Sigmoid colon (tissue), 7 donors: ENCODE data around the gene PRLH. TPM values are rescaled to one million over a fixed set of nuclear protein-coding genes. Genes with fewer than 3 reads are reported as not detected.

Experiments
- DNase-seq: peaks from one replicate; pipeline ENCODE4 v3.0.0-alpha.2; 2019
- H3K27ac ChIP-seq, 4 donors: fragments of 200-600 bp; sonication (generic); one replicate each; pipeline ENCODE4 v1.5.1; 2016 to 2019; ENCODE audit warnings: mild to moderate bottlenecking in 1 of 4
- H3K27me3 ChIP-seq, 3 donors: fragments of 200-600 bp; sonication (generic); one replicate each; pipeline ENCODE4 v1.5.1; 2019; ENCODE audit warnings: mild to moderate bottlenecking in 1 of 3
- H3K36me3 ChIP-seq, 4 donors: fragments of 200-600 bp; sonication (generic); one replicate each; pipeline ENCODE4 v1.5.1; 2016 to 2019
- H3K4me1 ChIP-seq, 4 donors: fragments of 200-600 bp; sonication (generic); one replicate each; pipeline ENCODE4 v1.5.1; 2017 to 2019
- H3K4me3 ChIP-seq, 4 donors: fragments of 200-600 bp; sonication (generic); one replicate each; pipeline ENCODE4 v1.5.1; 2017 to 2019; ENCODE audit warnings: mild to moderate bottlenecking in 2 of 4, moderate library complexity in 1 of 4
- H3K9me3 ChIP-seq, 4 donors: fragments of 200-600 bp in 3 of 4; sonication (generic) in 3 of 4; one replicate each; pipeline versions ENCODE4 v1.5.1 to v1.6.1; 2013 to 2019
- CTCF ChIP-seq, 4 experiments: fragments of 450-650 bp in 3 of 4; fragments of 200-600 bp in 1 of 4; IDR thresholded peaks; one replicate each; pipeline ENCODE4 v1.5.1; 2016 to 2019; ENCODE audit warnings: antibody characterized with exemption in 4 of 4, mild to moderate bottlenecking in 3 of 4, moderate library complexity in 2 of 4
- EP300 ChIP-seq, 4 donors: sonication (generic); formaldehyde crosslinking; IDR thresholded peaks; one replicate each; pipeline ENCODE4 v1.6.1; 2017; ENCODE audit warnings: antibody characterized with exemption in 4 of 4
- POLR2A ChIP-seq, 2 donors: fragments of 450-650 bp; IDR thresholded peaks; one replicate each; pipeline ENCODE4 v1.6.1; 2016; ENCODE audit warnings: antibody characterized with exemption in 2 of 2, mild to moderate bottlenecking in 2 of 2, moderate library complexity in 2 of 2
- POLR2AphosphoS5 ChIP-seq, 4 donors: sonication (generic); formaldehyde crosslinking; IDR thresholded peaks; one replicate each; pipeline ENCODE4 v1.6.1; 2017; ENCODE audit warnings: antibody characterized with exemption in 4 of 4
- WGBS, 2 donors: extraction: QIAGEN DNeasy Blood & Tissue Kit; methylation state at CpG; one replicate each; pipeline ENCODE4 v1.1.7; 2013; 5-methylcytosine and 5-hydroxymethylcytosine counted together
- intact Hi-C: fragments of 100-400 bp; cut with DNase I; formaldehyde crosslinking; loops from one replicate; pipeline ENCODE4 v1.15.1; 2023
- polyA plus RNA-seq, 3 donors: library from polyadenylated mRNA; stranded (reverse); fragments of 200-250 nt; gene quantifications; one replicate each; pipeline ENCODE4 v1.2.3, GENCODE V29; 2013
- total RNA-seq, 4 donors: library from RNA; depleted of rRNA; stranded (reverse); fragments of >200 nt; gene quantifications; one replicate each; pipeline ENCODE4 v1.1.0, GENCODE V29; 2016
- donor health status: healthy with polysubstance abuse.
- donor health status: Bipolar disorder and iron deficiency.
- donor health status: healthy.

Gene PRLH
- total and polyA plus RNA-seq, 7 donors, result not detected

GRCh38 chr2:237574894-237575868 lies 8.8 kb downstream of the PRLH start:
- H3K4me3 ChIP-seq, result no peak overlapping the region
- WGBS, 2 donors, result 67 to 76% methylated on average over 25 of the region's 25 CpGs

GRCh38 chr2:237575869-237576862 lies 9.8 kb downstream of the PRLH start:
- H3K36me3 ChIP-seq, result no peaks in the 10 kb centered on the region
- 88 to 91% methylated on average over 27 of the region's 27 CpGs for whole genome bisulfite sequencing, 2 donors
- H3K27ac ChIP-seq, result peak overlapping the region in 1 of 4 donors; percentile 33
- no peaks in the 10 kb centered on the region for H3K9me3 ChIP-seq
- no peak overlapping the region for H3K4me3 ChIP-seq
- intact Hi-C loops, result loop anchor here (10.0 kb wide), 2 partner anchors 421 to 451 kb away; no protein-coding TSS in a partner anchor
- peaks cover 0 to 15% (median 11%) of the 10 kb centered on the region in 4 donors for H3K4me1 ChIP-seq
- no peaks in the 10 kb centered on the region for H3K27me3 ChIP-seq
- TF ChIP-seq POLR2AphosphoS5 (IDR thresholded peaks at IDR 0.05), result no peak
- no peak for TF ChIP-seq POLR2A (IDR thresholded peaks at IDR 0.05)
- TF ChIP-seq EP300 (IDR thresholded peaks at IDR 0.05), result no peak
- TF ChIP-seq CTCF (IDR thresholded peaks at IDR 0.05), result no peak
- DNase-seq, result no peak

More at GRCh38 chr2:237574894-237575868, 8.8 kb downstream of the PRLH start:
- TF ChIP-seq POLR2AphosphoS5 (IDR thresholded peaks at IDR 0.05) (no peak), CTCF (IDR thresholded peaks at IDR 0.05) (no peak), POLR2A (IDR thresholded peaks at IDR 0.05) (no peak), EP300 (IDR thresholded peaks at IDR 0.05) (no peak)
- DNase-seq, result peak; percentile 81
- no peaks in the 10 kb centered on the region for H3K27me3 ChIP-seq
- H3K9me3 ChIP-seq, result no peaks in the 10 kb centered on the region
- no peaks in the 10 kb centered on the region for H3K36me3 ChIP-seq
- H3K4me1 ChIP-seq, result peaks cover 0 to 15% (median 11%) of the 10 kb centered on the region in 4 donors
- intact Hi-C loops, result loop anchor here (5.0 to 10.0 kb wide), 4 partner anchors 143 to 483 kb away; no protein-coding TSS in a partner anchor
- peak overlapping the region in 1 of 4 donors; percentile 33 for H3K27ac ChIP-seq

GRCh38 chr2:237576974-237577373 lies 10.6 kb downstream of the PRLH start:
- TF ChIP-seq CTCF (IDR thresholded peaks at IDR 0.05) (no peak), POLR2A (IDR thresholded peaks at IDR 0.05) (no peak)
- 89 to 95% methylated on average over 9 of the region's 9 CpGs for WGBS, 2 donors
- DNase-seq, result no peak
- no peak overlapping the region for H3K4me3 ChIP-seq
- no peaks in the 10 kb centered on the region for H3K27me3 ChIP-seq
- intact Hi-C loops, result loop anchor here (10.0 kb wide), 2 partner anchors 422 to 452 kb away; no protein-coding TSS in a partner anchor
- H3K36me3 ChIP-seq, result no peaks in the 10 kb centered on the region
- H3K4me1 ChIP-seq, result peaks cover 0 to 18% (median 15%) of the 10 kb centered on the region in 4 donors
- H3K9me3 ChIP-seq, result no peaks in the 10 kb centered on the region
- no peak overlapping the region for H3K27ac ChIP-seq

- Histone ChIP-seq H3K4me3 (no peak overlapping the region), H3K27me3 (no peaks in the 10 kb centered on the region), H3K9me3 (no peaks in the 10 kb centered on the region), H3K27ac (no peak overlapping the region), H3K4me1 (peaks cover 0 to 18% (median 15%) of the 10 kb centered on the region in 4 donors), H3K36me3 (no peaks in the 10 kb centered on the region)
- WGBS, 2 donors, result 92 to 95% methylated on average over 10 of the region's 10 CpGs
- intact Hi-C loops, result loop anchor here (10.0 kb wide), 2 partner anchors 423 to 453 kb away; no protein-coding TSS in a partner anchor
- no peak for DNase-seq
- TF ChIP-seq CTCF (IDR thresholded peaks at IDR 0.05) (no peak), POLR2AphosphoS5 (IDR thresholded peaks at IDR 0.05) (no peak), EP300 (IDR thresholded peaks at IDR 0.05) (no peak), POLR2A (IDR thresholded peaks at IDR 0.05) (no peak)
Measured at GRCh38 chr2:237577458-237577857, 11.1 kb downstream of the PRLH start.
